ENCODE measurements around the gene NXNL2.

The NXNL2 gene

GRCh38 chr9:88531920-88532698 is 2.9 kb upstream of the NXNL2 start:
- peak; percentile 23 for DNase-seq (ENCODE audit: low read depth)

DNA sequence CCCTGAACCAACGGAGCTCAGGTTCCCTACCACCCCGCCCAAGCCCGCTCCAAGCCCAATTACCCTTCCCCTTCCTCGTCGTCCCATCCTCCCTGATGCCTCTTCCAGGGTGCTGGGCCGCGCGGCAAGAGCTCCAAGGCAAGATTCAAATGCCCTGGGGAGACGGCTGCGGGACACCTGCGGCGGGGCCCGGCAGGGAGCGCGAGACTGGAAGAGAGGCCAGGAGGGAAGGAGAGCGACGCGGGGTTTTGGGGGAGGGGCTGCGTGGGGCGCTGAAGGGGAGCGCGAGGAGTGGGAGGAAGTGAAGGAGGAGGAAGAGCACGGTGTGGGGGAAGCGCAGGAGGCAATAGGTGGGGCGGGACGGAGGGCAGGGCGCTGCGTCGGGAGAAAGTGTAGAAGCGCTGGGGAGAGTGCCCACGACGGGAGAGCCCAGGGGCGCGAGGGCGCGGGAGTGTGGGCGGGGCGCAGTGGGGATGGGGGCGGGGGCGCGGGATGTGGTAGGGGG is 975 bp upstream of the NXNL2 start:
- DNase-seq (ENCODE audit: low read depth), result no peak

DNA sequence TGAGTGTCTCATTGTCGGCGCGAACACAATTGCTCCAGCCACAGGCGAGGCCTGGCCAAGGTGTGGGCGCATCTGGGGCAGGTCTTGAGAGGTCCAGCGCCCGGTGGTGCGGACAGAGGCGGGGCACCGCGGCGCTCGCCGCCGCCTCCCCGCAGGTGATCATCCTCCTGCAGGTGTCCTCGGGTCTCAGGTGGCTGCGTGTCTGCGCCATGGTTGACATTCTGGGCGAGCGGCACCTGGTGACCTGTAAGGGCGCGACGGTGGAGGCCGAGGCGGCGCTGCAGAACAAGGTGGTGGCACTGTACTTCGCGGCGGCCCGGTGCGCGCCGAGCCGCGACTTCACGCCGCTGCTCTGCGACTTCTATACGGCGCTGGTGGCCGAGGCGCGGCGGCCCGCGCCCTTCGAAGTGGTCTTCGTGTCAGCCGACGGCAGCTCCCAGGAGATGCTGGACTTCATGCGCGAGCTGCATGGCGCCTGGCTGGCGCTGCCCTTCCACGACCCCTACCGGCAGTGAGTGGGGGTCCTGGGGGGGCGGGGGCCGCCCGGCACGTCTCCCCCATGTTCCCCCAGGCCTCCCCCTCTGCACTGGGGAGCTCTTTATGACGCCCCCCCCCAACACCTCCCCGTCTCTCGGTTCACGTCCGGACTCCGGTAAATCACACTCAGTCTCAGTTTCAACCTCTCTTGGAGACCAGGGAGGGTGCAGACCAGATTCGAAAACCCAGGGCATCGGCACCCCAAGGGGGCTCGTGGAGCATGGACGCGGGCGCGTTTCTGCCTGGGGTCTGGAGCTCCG is 446 bp downstream of the NXNL2 start:
- DNase-seq (ENCODE audit: low read depth), result no peak

DNA sequence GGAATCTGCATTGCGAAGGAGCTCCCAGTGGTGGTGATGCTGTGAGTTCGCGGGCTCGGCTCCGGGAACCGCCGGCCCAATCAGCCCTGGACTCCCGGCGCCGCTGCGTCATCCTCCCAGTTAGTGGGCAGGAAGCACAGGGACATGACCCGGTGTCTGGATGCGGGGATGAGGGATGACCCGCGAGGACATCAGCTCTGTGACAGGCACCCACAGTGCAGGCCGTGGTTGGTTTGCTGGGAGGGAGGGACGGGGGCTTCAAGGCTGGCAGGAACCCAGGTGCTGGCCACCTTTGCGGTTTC is 996 bp downstream of the NXNL2 start:
- no peak for DNase-seq (ENCODE audit: low read depth)

DNA sequence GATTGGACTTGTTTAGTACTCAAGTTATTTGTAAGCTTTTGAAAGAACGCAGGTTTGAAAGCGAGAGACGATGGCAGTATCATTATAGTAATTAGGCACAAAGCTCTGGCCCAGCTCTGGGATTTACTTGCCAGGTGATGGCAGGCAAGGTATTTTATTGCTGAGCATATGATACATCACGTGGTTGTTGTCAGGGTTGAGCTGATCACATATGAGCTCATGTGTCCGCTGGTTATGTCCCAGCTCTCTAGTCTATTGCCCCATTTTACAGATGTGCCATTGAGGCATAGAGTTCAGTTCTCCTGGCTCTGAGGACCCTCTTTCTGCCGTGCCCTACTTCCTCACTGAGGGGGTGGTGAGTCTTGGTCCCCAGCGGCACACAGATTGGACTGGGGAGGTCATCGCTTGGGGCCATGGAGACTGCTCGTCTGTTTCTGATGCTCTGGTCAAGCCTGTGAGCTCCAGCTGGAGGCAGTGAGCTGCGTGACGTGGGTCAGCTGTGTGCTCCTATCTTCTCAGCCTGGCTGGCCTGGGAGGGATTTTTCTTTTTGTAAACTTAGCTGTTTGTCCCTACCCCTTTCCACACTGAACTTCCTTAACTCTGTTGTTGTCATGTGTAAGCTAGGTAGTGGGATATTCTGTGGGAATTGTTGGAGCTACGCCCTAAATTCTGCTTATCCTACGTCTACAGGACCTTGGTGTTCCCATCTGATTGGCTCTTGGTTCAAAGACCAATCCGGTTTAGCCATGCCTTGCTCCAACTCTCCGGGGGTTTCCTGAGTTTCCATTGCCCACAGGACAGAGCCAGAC is 2.2 kb downstream of the NXNL2 start:
- DNase-seq (ENCODE audit: low read depth), result no peak

DNA sequence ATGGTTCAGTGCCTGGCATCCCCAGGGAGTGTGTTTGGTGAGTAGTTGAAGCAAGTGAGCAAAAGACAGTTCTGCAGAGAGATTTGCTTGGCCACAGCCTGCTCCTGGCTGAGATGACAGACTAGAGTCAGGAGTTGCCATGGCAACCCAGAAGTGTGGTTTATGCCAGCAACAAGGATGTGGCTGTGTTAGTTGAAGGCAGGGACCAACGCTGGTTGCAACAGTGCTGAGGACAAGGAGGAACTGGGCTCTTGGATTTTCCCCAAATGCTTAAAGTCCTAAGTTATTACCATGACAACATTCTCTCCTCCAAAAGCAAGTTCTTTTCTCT is 2.7 kb downstream of the NXNL2 start:
- DNase-seq (ENCODE audit: low read depth), result peak; percentile 95

DNA sequence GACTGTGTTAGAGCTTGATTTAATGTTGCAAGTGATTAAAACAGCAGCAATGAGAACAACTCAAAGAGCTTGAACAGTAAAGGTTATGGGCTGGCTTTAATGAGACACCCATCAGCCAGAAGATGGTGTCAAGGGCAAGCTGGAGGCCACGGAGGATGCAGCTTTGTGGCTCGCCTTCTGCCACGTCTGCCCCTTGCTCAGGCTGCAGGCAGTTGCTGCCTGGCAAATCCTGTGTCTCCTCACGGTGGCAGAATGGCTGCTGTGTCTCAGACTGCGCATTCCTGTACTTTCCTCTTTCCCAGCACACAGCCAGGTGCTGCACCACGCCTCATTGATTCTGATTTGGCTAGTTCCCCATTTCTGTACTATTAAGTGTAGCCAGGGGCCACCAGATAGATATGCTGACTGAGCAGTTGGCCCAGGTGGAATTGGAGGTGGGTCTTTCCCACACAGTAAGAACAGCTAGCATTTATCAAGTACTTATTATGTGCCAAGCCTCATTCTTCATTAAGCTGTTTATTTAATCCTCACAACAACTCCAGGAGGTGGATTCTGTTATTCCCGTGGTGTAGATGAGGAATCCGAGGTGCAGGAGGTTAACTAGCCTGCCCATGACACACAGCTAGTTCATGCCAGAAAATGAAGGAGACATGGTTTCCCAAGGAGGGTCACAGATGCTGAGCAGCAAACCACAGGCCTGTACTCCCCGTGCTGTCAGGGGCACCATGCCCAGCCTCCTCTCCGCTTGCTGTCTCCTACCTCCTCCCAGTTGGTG is 3.5 kb downstream of the NXNL2 start:
- DNase-seq (ENCODE audit: low read depth), result no peak

- no peak for DNase-seq (ENCODE audit: low read depth)
Measured at GRCh38 chr9:88539246-88539645, 4.3 kb downstream of the NXNL2 start.

DNA sequence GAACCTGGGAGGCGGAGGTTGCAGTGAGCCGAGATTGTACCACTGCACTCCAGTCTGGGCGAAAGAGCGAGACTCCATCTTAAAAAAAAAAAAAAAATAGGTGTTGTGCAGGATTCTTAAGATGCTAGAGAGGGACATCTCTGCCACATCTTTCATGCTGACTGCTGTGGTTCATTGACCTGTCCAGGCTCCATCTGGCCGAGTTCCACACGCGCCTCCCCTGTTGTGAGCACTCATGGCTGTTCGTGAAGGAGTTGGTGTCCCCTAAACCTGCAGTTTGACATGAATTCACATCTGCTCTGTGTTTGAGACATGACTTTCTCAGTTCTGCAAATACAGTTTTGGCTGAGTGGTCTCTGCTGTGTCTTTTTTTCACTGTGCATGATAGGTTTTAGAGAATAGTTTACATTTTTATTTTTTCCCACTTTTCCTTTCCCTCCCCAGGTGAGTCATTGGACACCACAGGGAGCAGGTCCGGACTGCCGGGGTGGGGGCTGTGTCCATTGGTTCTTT is 5.3 kb downstream of the NXNL2 start:
- DNase-seq (ENCODE audit: low read depth), result no peak

DNA sequence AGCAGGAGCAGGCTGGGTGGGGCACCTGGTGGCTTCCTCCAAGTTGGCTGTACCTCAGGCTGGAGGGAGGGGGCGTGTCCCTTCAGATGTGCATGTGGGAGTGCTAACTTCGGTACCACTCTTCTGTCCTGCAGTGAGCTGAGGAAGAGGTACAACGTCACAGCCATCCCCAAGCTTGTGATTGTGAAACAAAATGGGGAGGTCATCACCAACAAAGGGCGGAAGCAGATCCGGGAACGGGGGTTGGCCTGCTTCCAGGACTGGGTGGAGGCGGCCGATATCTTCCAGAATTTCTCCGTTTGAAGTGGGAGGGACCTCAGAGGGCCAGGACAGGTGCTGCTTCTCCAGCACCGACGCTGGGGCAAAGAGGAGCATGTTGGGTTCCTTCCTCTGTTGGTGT is 9.3 kb downstream of the NXNL2 start:
- no peak for DNase-seq (ENCODE audit: low read depth)

GRCh38 chr9:88551546-88552137 is 16.7 kb downstream of the NXNL2 start:
- no peak for DNase-seq (ENCODE audit: low read depth)

DNA sequence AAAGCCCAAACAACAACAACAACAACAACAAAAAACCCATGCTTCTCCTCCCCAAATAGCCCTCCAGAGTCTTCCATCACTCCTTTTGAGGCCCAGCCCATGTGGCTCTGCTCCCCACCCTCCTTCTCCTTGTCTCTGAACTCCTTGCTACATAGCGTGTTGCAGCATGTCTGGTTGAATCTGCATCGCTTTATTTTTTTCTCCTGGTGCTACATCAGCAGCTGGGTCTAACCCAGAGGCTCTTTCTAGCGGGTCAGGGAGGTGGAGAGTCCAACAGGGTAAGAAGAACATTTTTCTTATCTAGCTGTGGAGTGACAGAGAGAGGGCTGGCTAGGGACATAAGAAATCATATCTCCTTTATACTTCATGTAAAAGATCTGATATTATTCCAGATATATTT is 18.4 kb downstream of the NXNL2 start:
- DNase-seq (ENCODE audit: low read depth), result no peak

GRCh38 chr9:88555268-88555980 is 20.4 kb downstream of the NXNL2 start:
- DNase-seq (ENCODE audit: low read depth), result no peak

GRCh38 chr9:88559661-88560060 is 24.7 kb downstream of the NXNL2 start:
- DNase-seq (ENCODE audit: low read depth), result no peak

- no peak for DNase-seq (ENCODE audit: low read depth)
Measured at GRCh38 chr9:88567870-88568269, 32.9 kb downstream of the NXNL2 start.

DNA sequence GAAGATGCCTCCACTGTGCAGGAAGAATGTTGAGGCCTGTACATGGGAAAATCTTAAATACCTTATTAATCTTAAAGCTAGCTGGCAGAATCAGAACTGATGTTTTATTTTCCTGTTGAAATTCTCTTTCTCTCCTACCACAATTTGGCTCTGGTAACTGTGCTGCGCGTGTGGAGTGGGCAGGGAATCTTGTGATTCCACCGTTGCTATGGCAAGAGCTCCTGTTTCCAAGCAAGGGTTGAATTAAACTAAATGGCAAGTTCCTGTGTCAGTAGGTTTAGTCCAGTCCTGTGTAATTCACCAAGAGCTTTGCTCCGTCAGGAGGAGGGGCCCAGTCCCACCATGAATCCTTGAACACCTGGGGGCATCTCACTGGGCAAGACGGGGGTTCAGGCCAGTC is 36.4 kb downstream of the NXNL2 start:
- peak; percentile 26 for DNase-seq (ENCODE audit: low read depth)

- no peak for DNase-seq (ENCODE audit: low read depth)
Measured at GRCh38 chr9:88572684-88573083, 37.7 kb downstream of the NXNL2 start.

- DNase-seq (ENCODE audit: low read depth), result no peak
Measured at GRCh38 chr9:88574953-88575352, 40.0 kb downstream of the NXNL2 start.

- no peak for DNase-seq (ENCODE audit: low read depth)
Measured at GRCh38 chr9:88577256-88578120, 42.5 kb downstream of the NXNL2 start.

Data from stromal cell of bone marrow (primary cell).